GM04504 (cell line): ENCODE data around the gene PTPRG.

ENCODE experiments used
- DNase-seq: peaks from one replicate; pipeline ENCODE4 v3.0.0-alpha.2; 2012; ENCODE audit warnings: low read depth

The PTPRG gene

DNA sequence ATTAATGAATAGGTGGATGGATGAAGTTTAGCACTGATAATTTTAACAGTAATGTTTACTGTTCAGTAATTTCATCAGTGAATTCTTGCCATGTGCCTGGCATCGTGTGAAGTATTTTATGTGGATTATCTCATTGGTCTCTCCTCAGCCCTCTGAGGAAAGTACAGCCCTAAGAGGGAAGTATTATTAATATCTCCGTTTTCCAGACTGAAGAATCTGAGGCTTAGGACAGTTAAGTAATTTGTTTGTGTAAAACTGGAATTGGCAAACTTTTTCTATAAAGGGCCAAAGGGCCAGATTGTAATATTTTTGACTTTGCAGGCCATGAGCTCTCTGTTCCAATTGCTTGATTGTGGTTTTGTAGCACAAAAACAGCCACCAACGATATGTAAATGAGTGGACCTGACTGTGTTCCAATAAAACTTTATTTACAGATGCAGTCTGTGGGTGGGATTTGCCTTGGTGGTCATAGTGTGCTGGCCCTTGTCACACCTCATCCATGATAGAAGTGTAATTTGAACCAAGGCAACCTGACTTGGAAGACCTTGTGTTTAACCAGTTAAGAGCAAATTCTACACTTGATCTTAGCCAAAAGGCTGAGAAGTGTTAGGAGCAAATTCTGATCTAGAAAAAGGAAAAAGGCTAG, 556.7 kb downstream of the PTPRG start:
- no peak for DNase-seq

- no peak for DNase-seq
These were observed 557.8 kb downstream of the PTPRG start for GRCh38 chr3:62119139-62119538.

- DNase-seq = no peak
These were observed 561.4 kb downstream of the PTPRG start for GRCh38 chr3:62122819-62123218.

GRCh38 chr3:62125380-62125779, 564.0 kb downstream of the PTPRG start:
- no peak for DNase-seq

DNA sequence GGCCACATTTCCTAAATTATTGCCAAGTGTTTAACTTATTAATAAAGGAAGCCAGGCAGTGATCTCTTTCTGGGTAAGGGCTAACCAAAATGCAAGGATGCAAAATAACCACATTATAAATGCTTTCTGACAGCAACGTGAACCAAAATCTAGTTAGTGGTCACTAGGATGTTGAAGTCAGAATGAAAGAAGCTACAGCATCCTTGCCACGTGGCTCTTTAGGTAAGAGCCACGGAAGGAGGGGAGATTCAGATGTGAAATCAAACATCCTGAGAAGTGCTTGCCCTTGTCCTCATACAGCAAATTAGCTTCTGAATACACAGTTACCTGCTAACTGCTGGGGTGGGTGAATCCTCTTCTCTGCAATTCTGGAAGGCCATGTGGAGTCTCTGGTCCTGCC, 565.7 kb downstream of the PTPRG start:
- DNase-seq = no peak

- DNase-seq = peak; percentile 21
These were observed 566.7 kb downstream of the PTPRG start for GRCh38 chr3:62128051-62128450.

GRCh38 chr3:62128681-62129080, 567.3 kb downstream of the PTPRG start:
- DNase-seq = no peak

DNA sequence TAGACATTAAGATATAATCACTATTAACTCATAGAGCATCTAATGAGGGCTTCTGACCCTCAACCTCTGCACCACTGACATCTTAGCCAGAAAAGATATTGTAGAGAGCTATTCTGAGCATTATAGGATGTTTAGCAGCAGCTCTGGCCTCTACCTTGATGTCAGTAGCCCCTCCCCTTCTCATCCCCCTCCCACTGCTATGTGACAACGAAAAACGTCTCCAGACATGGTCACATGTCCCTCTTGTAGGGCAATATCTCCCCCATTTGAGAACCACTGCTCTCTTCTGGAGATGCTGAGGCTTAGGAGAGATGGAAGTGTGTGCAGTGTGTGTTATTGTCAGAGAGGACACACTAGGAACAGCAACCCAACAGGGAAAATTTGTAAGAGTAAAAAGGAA, 569.7 kb downstream of the PTPRG start:
- no peak for DNase-seq

GRCh38 chr3:62131620-62132019, 570.2 kb downstream of the PTPRG start:
- DNase-seq = no peak

- DNase-seq = no peak
These were observed 570.7 kb downstream of the PTPRG start for GRCh38 chr3:62132027-62132602.

GRCh38 chr3:62133015-62133414, 571.6 kb downstream of the PTPRG start:
- DNase-seq = no peak

GRCh38 chr3:62134061-62134496, 572.7 kb downstream of the PTPRG start:
- DNase-seq = no peak

DNA sequence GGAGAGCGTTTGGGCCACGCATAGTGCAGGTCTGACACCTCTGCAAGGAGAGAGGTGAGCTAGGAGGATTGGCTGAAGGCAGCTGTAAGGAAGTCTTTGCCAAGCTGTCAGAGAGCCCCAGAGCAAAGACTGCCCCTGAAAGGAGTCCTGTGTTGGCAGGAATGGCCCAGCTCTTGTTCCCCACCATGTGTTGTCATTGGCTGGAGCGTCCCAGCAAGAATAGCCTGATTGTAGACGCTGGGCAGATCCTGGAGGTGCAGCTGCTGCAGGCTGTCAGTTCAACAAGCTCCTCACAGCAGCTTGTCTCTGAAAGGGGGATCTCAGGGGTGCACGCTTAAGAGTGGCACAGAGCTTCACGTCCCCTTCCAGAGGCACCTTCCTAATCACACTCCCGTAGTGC, 574.4 kb downstream of the PTPRG start:
- DNase-seq = no peak

DNA sequence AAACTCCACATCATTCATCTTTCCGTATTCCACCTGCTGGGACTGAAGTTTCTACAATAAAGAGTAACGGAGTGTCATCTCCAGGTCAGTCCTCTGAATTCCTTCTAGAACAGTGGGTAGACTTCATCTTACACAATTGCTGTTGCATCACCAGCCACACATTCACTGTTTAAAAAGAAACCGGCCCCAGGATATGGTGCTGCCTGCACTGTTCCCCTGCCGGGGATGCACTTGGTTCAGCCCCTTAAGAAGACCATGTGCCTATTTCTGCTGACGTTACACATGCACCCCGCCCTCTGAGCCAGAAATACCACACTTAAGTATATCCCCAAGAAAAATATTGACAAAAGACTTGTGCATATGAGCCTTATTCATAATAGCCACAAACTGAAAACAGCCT, 578.6 kb downstream of the PTPRG start:
- no peak for DNase-seq

DNA sequence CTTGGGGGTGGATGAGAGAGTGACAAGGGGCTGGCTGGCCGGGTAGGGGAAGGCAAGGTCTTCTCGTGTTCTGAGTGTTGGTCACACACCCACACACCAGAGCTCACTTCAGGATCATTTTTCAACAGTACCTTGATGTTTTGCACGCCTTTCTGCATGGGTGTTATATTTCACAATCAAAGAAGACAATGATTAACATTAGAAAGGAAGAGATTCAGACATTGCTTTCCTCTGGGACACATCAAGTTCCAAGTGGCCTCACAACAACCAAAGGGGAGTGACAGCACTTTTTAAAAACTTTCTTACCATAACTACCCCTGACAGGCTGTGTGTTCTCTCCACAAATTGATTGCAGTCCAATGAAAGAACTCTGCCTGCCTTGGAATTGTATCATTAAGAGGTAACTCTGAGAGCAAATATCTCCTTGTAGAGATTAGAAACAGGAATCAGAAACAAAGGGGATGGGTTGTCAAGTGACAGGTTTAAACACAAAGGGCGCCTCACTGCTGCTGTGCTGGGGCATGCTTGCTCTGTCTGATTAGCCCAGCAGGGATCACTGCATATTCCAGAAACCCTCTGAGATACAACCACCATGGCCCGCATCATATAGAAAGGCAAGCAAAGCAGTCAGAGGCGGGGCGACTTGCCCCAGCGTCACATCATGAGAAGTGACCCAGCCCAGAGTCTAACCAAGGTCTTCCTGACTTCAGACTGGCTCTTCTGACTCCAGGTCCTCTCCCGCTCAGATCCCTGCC, 581.1 kb downstream of the PTPRG start:
- no peak for DNase-seq

- no peak for DNase-seq
These were observed 582.6 kb downstream of the PTPRG start for GRCh38 chr3:62143843-62144450.

DNA sequence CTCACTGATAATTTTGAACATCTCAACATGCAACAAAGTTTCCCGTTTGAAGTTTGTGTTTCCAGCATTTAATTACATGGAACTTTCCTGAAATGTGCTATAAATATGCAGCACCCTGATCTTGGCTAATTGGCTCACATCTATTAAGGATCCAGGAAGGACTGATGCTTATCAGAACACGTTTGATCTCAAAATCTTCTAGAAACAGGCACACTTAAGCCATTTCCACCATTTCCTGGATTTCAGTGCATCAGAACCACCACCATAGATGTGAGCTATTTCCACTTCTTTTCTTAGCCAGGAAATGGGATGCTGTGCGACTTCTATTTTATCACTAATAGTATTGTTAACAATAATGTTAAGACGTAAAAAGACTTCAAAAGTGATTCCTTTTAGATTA, 583.1 kb downstream of the PTPRG start:
- DNase-seq = no peak

DNA sequence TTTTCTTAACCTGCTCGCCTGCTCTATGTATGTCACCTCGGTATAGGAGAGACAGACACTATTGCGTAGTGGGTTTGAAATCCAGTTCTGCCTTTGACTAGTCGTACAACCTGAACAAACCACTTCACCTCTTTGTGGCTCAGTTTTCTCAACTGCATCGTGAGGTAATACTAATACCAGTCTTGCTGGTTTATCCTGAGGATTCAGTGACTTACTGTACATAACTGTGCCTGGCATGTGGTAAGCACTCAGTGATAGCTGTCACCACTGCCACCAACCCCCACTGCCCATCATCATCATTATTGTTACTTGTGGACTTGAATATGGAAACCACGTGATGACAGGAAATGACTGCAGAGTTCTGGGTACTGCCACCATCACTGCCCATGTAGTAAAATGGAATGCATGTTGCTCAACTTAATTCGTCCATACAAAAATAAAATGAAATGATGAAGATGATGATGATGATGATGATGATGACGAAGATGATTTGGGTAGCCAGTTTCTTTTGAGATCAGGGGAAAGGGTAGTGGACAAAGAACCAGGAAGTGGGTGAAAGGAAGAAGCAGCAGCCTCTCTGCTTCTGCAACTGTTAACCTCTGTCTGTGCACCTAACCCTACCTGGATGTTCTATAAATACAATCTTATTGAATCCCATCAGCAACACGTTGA, 583.9 kb downstream of the PTPRG start:
- no peak for DNase-seq

GRCh38 chr3:62149539-62149938, 588.2 kb downstream of the PTPRG start:
- no peak for DNase-seq

- DNase-seq = peak; percentile 45
These were observed 588.6 kb downstream of the PTPRG start for GRCh38 chr3:62149962-62150361.

- no peak for DNase-seq
These were observed 590.2 kb downstream of the PTPRG start for GRCh38 chr3:62151591-62151990.

- DNase-seq = no peak
These were observed 591.9 kb downstream of the PTPRG start for GRCh38 chr3:62153231-62153630.
